SK-N-SH (cell line): ENCODE results near the gene CLEC10A.

ENCODE experiments used
- FOXM1 ChIP-seq: IDR thresholded peaks from 2 replicates; pipeline ENCODE4 v1.4.0; 2012; ENCODE audit warnings: low read depth, mild to moderate bottlenecking
- JUND ChIP-seq: IDR thresholded peaks from 2 replicates; pipeline ENCODE4 v1.4.0; 2012
- MXI1 ChIP-seq: IDR thresholded peaks from 2 replicates; pipeline ENCODE4 v1.6.1; 2012; ENCODE audit warnings: mild to moderate bottlenecking, low read depth, low read length, improper control_type of control experiment
- POLR2AphosphoS5 ChIP-seq: IDR thresholded peaks from 2 replicates; pipeline ENCODE4 v1.6.1; 2012; ENCODE audit warnings: low read depth, low read length
- RAD21 ChIP-seq: IDR thresholded peaks from 2 replicates; pipeline ENCODE4 v1.6.1; 2012; ENCODE audit warnings: mild to moderate bottlenecking, low read length
- RFX5 ChIP-seq: IDR thresholded peaks from 2 replicates; pipeline ENCODE4 v1.6.1; 2012; ENCODE audit warnings: mild to moderate bottlenecking, improper control_type of control experiment, low read length
- TAF1 ChIP-seq: IDR thresholded peaks from 2 replicates; pipeline ENCODE4 v1.6.1; 2012; ENCODE audit warnings: low read depth, mild to moderate bottlenecking, low read length, moderate library complexity, borderline replicate concordance
- TCF12 ChIP-seq: IDR thresholded peaks from 2 replicates; pipeline ENCODE4 v1.4.0; 2012
- TF ChIP-seq, protein P1 (sequence below): fragments of 200-600 bp; sonication (generic); IDR thresholded peaks from 2 replicates; pipeline ENCODE4 v1.6.1; 2017; ENCODE audit warnings: antibody characterized with exemption, mild to moderate bottlenecking, moderate library complexity

DNA sequence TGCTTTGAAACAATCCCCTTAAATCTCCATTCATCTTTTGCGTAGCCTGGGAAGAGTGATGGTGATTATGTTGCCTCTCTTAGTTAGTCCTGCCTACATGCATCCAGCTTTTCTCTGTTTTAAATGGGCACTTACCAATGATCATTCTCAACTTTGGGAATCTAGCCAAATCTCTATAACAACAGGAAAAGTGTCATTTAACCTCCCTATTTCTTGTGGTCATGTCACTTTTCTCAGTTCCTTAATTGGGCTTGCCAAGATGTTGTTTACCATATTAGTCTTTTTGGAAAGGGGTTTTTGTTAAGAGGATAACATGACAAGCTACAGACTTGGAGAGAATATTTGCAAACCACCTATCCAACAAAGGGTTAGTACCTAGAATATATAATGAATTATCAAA is 15.6 kb upstream of the CLEC10A start:
- TF ChIP-seq JUND (no peak), TCF12 (no peak), FOXM1 (no peak), POLR2AphosphoS5 (no peak), TAF1 (no peak), RAD21 (no peak), RFX5 (no peak), MXI1 (no peak)
- TF ChIP-seq, protein P1, sequence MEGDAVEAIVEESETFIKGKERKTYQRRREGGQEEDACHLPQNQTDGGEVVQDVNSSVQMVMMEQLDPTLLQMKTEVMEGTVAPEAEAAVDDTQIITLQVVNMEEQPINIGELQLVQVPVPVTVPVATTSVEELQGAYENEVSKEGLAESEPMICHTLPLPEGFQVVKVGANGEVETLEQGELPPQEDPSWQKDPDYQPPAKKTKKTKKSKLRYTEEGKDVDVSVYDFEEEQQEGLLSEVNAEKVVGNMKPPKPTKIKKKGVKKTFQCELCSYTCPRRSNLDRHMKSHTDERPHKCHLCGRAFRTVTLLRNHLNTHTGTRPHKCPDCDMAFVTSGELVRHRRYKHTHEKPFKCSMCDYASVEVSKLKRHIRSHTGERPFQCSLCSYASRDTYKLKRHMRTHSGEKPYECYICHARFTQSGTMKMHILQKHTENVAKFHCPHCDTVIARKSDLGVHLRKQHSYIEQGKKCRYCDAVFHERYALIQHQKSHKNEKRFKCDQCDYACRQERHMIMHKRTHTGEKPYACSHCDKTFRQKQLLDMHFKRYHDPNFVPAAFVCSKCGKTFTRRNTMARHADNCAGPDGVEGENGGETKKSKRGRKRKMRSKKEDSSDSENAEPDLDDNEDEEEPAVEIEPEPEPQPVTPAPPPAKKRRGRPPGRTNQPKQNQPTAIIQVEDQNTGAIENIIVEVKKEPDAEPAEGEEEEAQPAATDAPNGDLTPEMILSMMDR, result no peak
